GM18526 (cell line): ENCODE measurements around the gene TNKS2.

ENCODE experiments used
- POLR2A ChIP-seq: IDR thresholded peaks from 3 replicates; pipeline ENCODE4 v1.6.1; 2011; ENCODE audit not compliant: insufficient read length; ENCODE audit errors: extremely low read depth

Gene TNKS2

GRCh38 chr10:91797874-91798648 lies at the start of gene TNKS2:
Gene TNKS2 (plus strand): TSS chr10:91798426. CDS start chr10:91798691, 265 bp downstream.
- TF ChIP-seq POLR2A: peak; percentile 86

- no peak for TF ChIP-seq POLR2A
Measured at GRCh38 chr10:91756286-91756685, 41.9 kb upstream of the TNKS2 start.

- no peak for TF ChIP-seq POLR2A
Measured at GRCh38 chr10:91758303-91759146, 39.7 kb upstream of the TNKS2 start.

GRCh38 chr10:91759581-91759986 lies 38.6 kb upstream of the TNKS2 start:
- no peak for TF ChIP-seq POLR2A

GRCh38 chr10:91761721-91762120 lies 36.5 kb upstream of the TNKS2 start:
- no peak for TF ChIP-seq POLR2A

- TF ChIP-seq POLR2A: no peak
Measured at GRCh38 chr10:91762878-91763277, 35.3 kb upstream of the TNKS2 start.

GRCh38 chr10:91766676-91767075 lies 31.6 kb upstream of the TNKS2 start:
- TF ChIP-seq POLR2A: no peak

GRCh38 chr10:91768123-91768522 lies 30.1 kb upstream of the TNKS2 start:
- TF ChIP-seq POLR2A: no peak

GRCh38 chr10:91771907-91772306 lies 26.3 kb upstream of the TNKS2 start:
- no peak for TF ChIP-seq POLR2A

- no peak for TF ChIP-seq POLR2A
Measured at GRCh38 chr10:91772461-91772860, 25.8 kb upstream of the TNKS2 start.

- no peak for TF ChIP-seq POLR2A
Measured at GRCh38 chr10:91772869-91773268, 25.4 kb upstream of the TNKS2 start.

- no peak for TF ChIP-seq POLR2A
Measured at GRCh38 chr10:91774571-91774970, 23.7 kb upstream of the TNKS2 start.

- no peak for TF ChIP-seq POLR2A
Measured at GRCh38 chr10:91775731-91776130, 22.5 kb upstream of the TNKS2 start.

GRCh38 chr10:91776266-91776665 lies 22.0 kb upstream of the TNKS2 start:
- no peak for TF ChIP-seq POLR2A

- TF ChIP-seq POLR2A: no peak
Measured at GRCh38 chr10:91778485-91778884, 19.7 kb upstream of the TNKS2 start.

GRCh38 chr10:91779011-91779605 lies 19.1 kb upstream of the TNKS2 start:
- no peak for TF ChIP-seq POLR2A
